ENCODE data around the gene MTUS2. TPM values are rescaled to one million over a fixed set of nuclear protein-coding genes. Genes with fewer than 3 reads are reported as not detected.

Gene MTUS2
- total and polyA plus RNA-seq, 4 donors: under 0.01 to 0.70 (median 0.15) TPM

- TF ChIP-seq HNF4A (conservative IDR thresholded peaks at IDR 0.05): no peak
These were observed 365.8 kb downstream of the MTUS2 start (continued) for GRCh38 chr13:29185926-29186325.

GRCh38 chr13:29187584-29187983 is 367.4 kb downstream of the MTUS2 start:
- peaks cover 0 to 5% (median 2%) of the 10 kb centered on the region in 4 donors for H3K9me3 ChIP-seq (ENCODE audit: control insufficient read depth in 4 of 4, low read length in 3 of 4)
- H3K9ac ChIP-seq (ENCODE audit: low read depth in 1 of 2, low read length in 2 of 2): no peak overlapping the region
- H3K27ac ChIP-seq (ENCODE audit: low read depth in 1 of 2, low read length in 2 of 2): peak overlapping the region; percentile 33 to 42
- 56% methylated on average over 1 of the region's 1 CpG for WGBS
- DNase-seq (ENCODE audit: low spot score): no peak
- H3K27me3 ChIP-seq (ENCODE audit: control insufficient read depth in 4 of 4, insufficient read depth in 4 of 4, low read length in 3 of 4): no peaks in the 10 kb centered on the region
- H3K4me1 ChIP-seq (ENCODE audit: control insufficient read depth in 4 of 4, insufficient read depth in 4 of 4, low read length in 3 of 4): peaks cover 0 to 10% (median 0%) of the 10 kb centered on the region in 4 donors
- H3K36me3 ChIP-seq (ENCODE audit: control insufficient read depth in 4 of 4, insufficient read depth in 3 of 4, low read depth in 1 of 4, low read length in 3 of 4): no peaks in the 10 kb centered on the region
- TF ChIP-seq RAD21 (IDR thresholded peaks at IDR 0.05): no peak
- no peak for TF ChIP-seq REST (IDR thresholded peaks at IDR 0.05)
- peak; percentile 16 to 32 for TF ChIP-seq HNF4A (conservative IDR thresholded peaks at IDR 0.05)
- TF ChIP-seq SP1 (IDR thresholded peaks at IDR 0.05): no peak
- H3K4me3 ChIP-seq (ENCODE audit: low read depth in 1 of 3, low read length in 3 of 3): no peak overlapping the region

GRCh38 chr13:29190298-29190697 is 370.2 kb downstream of the MTUS2 start:
- H3K4me3 ChIP-seq (ENCODE audit: low read depth in 1 of 3, low read length in 3 of 3): no peak overlapping the region
- 92% methylated on average over 3 of the region's 3 CpGs for WGBS
- no peak overlapping the region for H3K9ac ChIP-seq (ENCODE audit: low read depth in 1 of 2, low read length in 2 of 2)
- no peak overlapping the region for H3K27ac ChIP-seq (ENCODE audit: low read depth in 1 of 2, low read length in 2 of 2)
- peaks cover 0 to 10% (median 0%) of the 10 kb centered on the region in 4 donors for H3K4me1 ChIP-seq (ENCODE audit: control insufficient read depth in 4 of 4, insufficient read depth in 4 of 4, low read length in 3 of 4)
- no peaks in the 10 kb centered on the region for H3K36me3 ChIP-seq (ENCODE audit: control insufficient read depth in 4 of 4, insufficient read depth in 3 of 4, low read depth in 1 of 4, low read length in 3 of 4)
- no peak for DNase-seq (ENCODE audit: low spot score)
- TF ChIP-seq ZBTB33 (IDR thresholded peaks at IDR 0.05) (no peak), HNF4A (conservative IDR thresholded peaks at IDR 0.05) (no peak), TAF1 (conservative IDR thresholded peaks at IDR 0.05) (no peak), RXRA (IDR thresholded peaks at IDR 0.05) (no peak), GABPA (IDR thresholded peaks at IDR 0.05 in 1 of 2, conservative IDR thresholded peaks at IDR 0.05 in 1 of 2) (no peak), FOXA2 (IDR thresholded peaks at IDR 0.05) (no peak), JUND (IDR thresholded peaks at IDR 0.05) (no peak), HNF4G (IDR thresholded peaks at IDR 0.05) (no peak), EGR1 (IDR thresholded peaks at IDR 0.05; ENCODE audit: low read depth in 2 of 2) (no peak), YY1 (IDR thresholded peaks at IDR 0.05) (no peak), NR2F2 (IDR thresholded peaks at IDR 0.05) (no peak), FOXA1 (IDR thresholded peaks at IDR 0.05) (no peak), REST (IDR thresholded peaks at IDR 0.05) (no peak), ATF3 (IDR thresholded peaks at IDR 0.05) (no peak), CTCF (IDR thresholded peaks at IDR 0.05; ENCODE audit: low read depth, low read length, missing input control) (no peak), SP1 (IDR thresholded peaks at IDR 0.05) (no peak), MAX (IDR thresholded peaks at IDR 0.05) (no peak), RAD21 (IDR thresholded peaks at IDR 0.05) (no peak)
- no peaks in the 10 kb centered on the region for H3K9me3 ChIP-seq (ENCODE audit: control insufficient read depth in 4 of 4, low read length in 3 of 4)
- no peaks in the 10 kb centered on the region for H3K27me3 ChIP-seq (ENCODE audit: control insufficient read depth in 4 of 4, insufficient read depth in 4 of 4, low read length in 3 of 4)
